Measurements from ENCODE around the gene RNF167. TPM values are rescaled to one million over a fixed set of nuclear protein-coding genes. Genes with fewer than 3 reads are reported as not detected.

RNF167 gene
- total and polyA plus RNA-seq, 2 of the 13 experiments (the other 11 are each of a cell fraction or from before 2014, with no cell fraction given): 44.1 to 45.4 TPM

DNA sequence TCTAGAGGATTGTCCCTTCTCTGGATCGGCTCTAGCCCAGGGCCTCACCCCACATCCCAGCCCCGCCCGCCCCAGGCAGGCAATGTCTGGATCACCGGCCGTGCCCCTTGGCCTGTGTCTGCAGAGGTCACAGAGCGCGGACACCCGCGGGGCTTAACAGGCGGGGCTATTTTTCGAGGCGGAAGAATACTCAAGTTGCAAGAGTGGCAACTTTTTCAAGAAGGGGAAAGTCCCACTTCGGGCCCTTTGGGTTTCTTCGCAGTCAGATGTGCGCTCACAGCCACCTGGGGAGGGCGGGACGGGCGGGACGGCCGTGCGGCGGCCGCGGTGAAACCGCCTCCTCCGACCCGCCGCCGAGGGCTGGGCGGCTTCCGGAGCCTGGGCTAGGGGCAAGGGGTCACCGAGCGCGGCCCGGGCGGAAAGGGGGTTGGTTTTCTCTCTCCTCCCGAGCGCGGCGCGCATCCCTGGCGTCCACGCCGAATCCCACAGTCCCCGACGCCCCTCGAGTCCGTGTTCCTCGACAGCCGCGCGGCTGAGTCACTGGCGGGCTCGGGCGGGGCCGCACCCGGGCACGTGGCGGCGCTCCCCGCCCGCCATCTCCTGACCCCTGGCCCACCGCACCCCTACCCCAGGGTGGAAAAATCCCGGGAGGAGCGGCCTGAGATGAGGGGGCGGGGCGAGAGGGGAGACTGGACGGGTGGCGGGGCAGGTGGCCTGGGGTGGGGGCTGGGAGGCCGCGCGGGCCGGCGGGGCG lies 9.4 kb downstream of the RNF167 start:
- Histone ChIP-seq H3K4me1 (ENCODE audit: insufficient read depth, low read length) (peaks cover 59% of the 10 kb centered on the region), H3K79me2 (ENCODE audit: insufficient read depth, low read length) (peaks cover 48% of the 10 kb centered on the region), H2AFZ (ENCODE audit: low read length) (no peak overlapping the region), H3K9me3 (ENCODE audit: low read length) (no peaks in the 10 kb centered on the region), H3K4me2 (ENCODE audit: low read depth, low read length) (peak overlapping the region; percentile 84), H3K9ac (ENCODE audit: insufficient read depth, low read depth, low read length) (peak overlapping the region; percentile 84), H3K27ac (ENCODE audit: extremely low read length, insufficient read depth, low read length) (peak overlapping the region; percentile 99), H4K20me1 (ENCODE audit: insufficient read depth, low read length) (peaks cover 31% of the 10 kb centered on the region), H3K27me3 (ENCODE audit: control insufficient read depth in 1 of 2, insufficient read depth in 2 of 2, low read length in 2 of 2) (no peaks in the 10 kb centered on the region; a peak in 1 of 5 replicates), H3K4me3 (replicated peaks in 1 of 3; ENCODE audit: insufficient read depth in 1 of 3, low read depth in 2 of 3, low read length in 3 of 3) (peak overlapping the region; percentile 70 to 100 (median 93)), H3K36me3 (replicated peaks in 1 of 2; ENCODE audit: control insufficient read depth in 1 of 2, insufficient read depth in 2 of 2, low read length in 2 of 2) (peaks cover 10 to 23% of the 10 kb centered on the region in 2 experiments)
- intact Hi-C loops (cut with micrococcal nuclease; ENCODE audit: unreplicated experiment): loop anchor here (1.0 to 5.0 kb wide), 2 partner anchors 18 to 42 kb away; partner anchors contain the start of gene SPAG7
- ChIA-PET CTCF (ENCODE audit: low intra/inter-chr PET ratio, low total read pairs) (no interaction called here), POLR2A (interaction anchor here (2.1 to 10.0 kb wide), 4 partner anchors 10 to 48 kb away, joined by 8 to 273 read pairs (median 56); partner anchors contain the start of genes INCA1, KIF1C, RNF167 and SLC25A11)
- WGBS (ENCODE audit: low lambda C conversion rate): 2% methylated on average over 13 of the region's 75 CpGs
- FAIRE-seq (no peak), DNase-seq (ENCODE audit: low spot score) (peak; percentile 82), ATAC-seq (peak; percentile 39)
- in situ Hi-C loops (cut with HindIII; ENCODE audit: extremely low pct_ligation_motif_present, low pct_unique_long_range_greater_than_20kb): no loop called here
- BruUV-seq (replicated peaks): no TSS peak
- TF ChIP-seq TBL1XR1 (IDR thresholded peaks at IDR 0.05; ENCODE audit: borderline replicate concordance, low read length, partially characterized antibody) (peak; percentile 41), ETV6 (CRISPR knock-in tag; conservative IDR thresholded peaks at IDR 0.05) (no peak; the same call in 1 of the 2 replicates), ZNF274 (CRISPR knock-in tag; IDR thresholded peaks at IDR 0.05) (0 out of 2 replicates have a peak, but pooled peaks have one; percentile 39), ZSCAN30 (CRISPR knock-in tag; IDR thresholded peaks at IDR 0.05) (no peak), SOX13 (IDR thresholded peaks at IDR 0.05) (no peak), SOX13 (CRISPR knock-in tag; conservative IDR thresholded peaks at IDR 0.05 in 1 of 2, IDR thresholded peaks at IDR 0.05 in 1 of 2) (0 out of 4 replicates have a peak, but pooled peaks of 1 of the 2 experiments have one; percentile 9), ZNF354B (CRISPR knock-in tag; IDR thresholded peaks at IDR 0.05) (no peak), MBD4 (IDR thresholded peaks at IDR 0.05; ENCODE audit: borderline replicate concordance, low read length) (no peak), KAT8 (CRISPR knock-in tag; IDR thresholded peaks at IDR 0.05) (0 out of 2 replicates have a peak, but pooled peaks have one; percentile 11), ZNF124 (CRISPR knock-in tag; IDR thresholded peaks at IDR 0.05) (no peak; the same call in 1 of the 2 replicates), FOXJ3 (CRISPR knock-in tag; IDR thresholded peaks at IDR 0.05; ENCODE audit: borderline replicate concordance) (no peak), PLSCR1 (CRISPR knock-in tag; IDR thresholded peaks at IDR 0.05; ENCODE audit: borderline replicate concordance) (no peak), ISL2 (CRISPR knock-in tag; IDR thresholded peaks at IDR 0.05) (no peak), ZNF446 (CRISPR knock-in tag; IDR thresholded peaks at IDR 0.05) (peak; percentile 28; the same call in 1 of the 2 replicates), GMEB2 (CRISPR knock-in tag; IDR thresholded peaks at IDR 0.05; ENCODE audit: low read depth) (no peak)
- TF ChIP-seq, protein P1, sequence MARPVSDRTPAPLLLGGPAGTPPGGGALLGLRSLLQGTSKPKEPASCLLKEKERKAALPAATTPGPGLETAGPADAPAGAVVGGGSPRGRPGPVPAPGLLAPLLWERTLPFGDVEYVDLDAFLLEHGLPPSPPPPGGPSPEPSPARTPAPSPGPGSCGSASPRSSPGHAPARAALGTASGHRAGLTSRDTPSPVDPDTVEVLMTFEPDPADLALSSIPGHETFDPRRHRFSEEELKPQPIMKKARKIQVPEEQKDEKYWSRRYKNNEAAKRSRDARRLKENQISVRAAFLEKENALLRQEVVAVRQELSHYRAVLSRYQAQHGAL (CRISPR knock-in tag; IDR thresholded peaks at IDR 0.05; ENCODE audit: not compliant biosample characterization): no peak
- TF ChIP-seq, protein P2, sequence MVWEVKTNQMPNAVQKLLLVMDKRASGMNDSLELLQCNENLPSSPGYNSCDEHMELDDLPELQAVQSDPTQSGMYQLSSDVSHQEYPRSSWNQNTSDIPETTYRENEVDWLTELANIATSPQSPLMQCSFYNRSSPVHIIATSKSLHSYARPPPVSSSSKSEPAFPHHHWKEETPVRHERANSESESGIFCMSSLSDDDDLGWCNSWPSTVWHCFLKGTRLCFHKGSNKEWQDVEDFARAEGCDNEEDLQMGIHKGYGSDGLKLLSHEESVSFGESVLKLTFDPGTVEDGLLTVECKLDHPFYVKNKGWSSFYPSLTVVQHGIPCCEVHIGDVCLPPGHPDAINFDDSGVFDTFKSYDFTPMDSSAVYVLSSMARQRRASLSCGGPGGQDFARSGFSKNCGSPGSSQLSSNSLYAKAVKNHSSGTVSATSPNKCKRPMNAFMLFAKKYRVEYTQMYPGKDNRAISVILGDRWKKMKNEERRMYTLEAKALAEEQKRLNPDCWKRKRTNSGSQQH (CRISPR knock-in tag; IDR thresholded peaks at IDR 0.05; ENCODE audit: low read depth): no peak
- TF ChIP-seq, protein P3, sequence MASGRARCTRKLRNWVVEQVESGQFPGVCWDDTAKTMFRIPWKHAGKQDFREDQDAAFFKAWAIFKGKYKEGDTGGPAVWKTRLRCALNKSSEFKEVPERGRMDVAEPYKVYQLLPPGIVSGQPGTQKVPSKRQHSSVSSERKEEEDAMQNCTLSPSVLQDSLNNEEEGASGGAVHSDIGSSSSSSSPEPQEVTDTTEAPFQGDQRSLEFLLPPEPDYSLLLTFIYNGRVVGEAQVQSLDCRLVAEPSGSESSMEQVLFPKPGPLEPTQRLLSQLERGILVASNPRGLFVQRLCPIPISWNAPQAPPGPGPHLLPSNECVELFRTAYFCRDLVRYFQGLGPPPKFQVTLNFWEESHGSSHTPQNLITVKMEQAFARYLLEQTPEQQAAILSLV (CRISPR knock-in tag; IDR thresholded peaks at IDR 0.05; ENCODE audit: borderline replicate concordance): no peak; the same call in 1 of the 2 replicates

Data from HepG2 (cell line).